NCI-H1694 treated with DMSO at 0.1 percent for 48 hours (cell line): Measurements from ENCODE around the gene UXS1.

Experiments
- DNase-seq: peaks from one replicate; lab custom pipeline; 2025; lab: John Stamatoyannopoulos, UW

The UXS1 gene

DNA sequence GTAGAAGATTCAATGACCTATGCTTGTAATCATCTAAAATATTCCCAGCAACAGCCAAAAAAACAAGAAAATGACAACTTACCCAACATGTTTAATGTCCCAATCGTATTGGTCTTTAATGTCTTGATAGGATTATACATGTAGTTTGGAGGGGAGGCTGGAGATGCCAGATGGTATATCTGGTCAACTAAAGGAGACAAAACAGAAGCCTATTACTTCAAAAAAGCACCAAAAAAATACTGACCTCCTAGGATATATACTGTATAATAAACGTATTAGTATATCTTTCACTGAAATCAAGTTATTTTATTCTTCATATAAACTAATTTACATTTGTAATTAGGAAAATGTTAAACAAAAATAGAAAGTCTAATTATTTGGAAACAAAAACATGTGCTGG, 64.5 kb downstream of the UXS1 start:
- no peak for DNase-seq

GRCh38 chr2:106129150-106129549, 65.0 kb downstream of the UXS1 start:
- DNase-seq: no peak

GRCh38 chr2:106127776-106128268, 66.3 kb downstream of the UXS1 start:
- no peak for DNase-seq

- DNase-seq: no peak
Measured at GRCh38 chr2:106127282-106127771, 66.8 kb downstream of the UXS1 start.

DNA sequence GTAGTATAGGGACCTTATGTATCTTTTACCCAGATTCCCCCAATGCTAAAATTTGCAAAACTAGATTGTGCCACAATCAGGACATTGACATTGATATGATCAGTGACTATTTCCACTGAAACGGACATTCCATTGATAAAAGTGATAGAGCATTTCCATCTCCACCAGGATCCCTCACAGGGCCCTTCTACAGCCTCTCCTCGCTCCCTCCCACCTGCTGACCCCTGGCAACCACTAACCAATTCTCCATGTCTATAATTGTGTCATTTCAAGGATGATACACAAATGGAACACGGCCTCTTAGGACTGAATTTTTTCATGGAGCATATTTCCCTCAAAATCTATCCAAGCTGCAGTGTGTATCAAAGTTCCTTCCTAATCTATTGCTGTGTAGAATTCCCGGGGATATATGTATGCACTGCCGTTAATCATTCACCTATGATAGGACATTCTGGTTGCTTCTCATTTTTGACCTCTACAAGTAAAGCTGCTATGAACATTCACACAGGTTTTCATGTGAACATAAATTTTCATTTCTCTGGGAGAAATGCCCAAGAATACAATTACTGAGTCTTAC, 67.3 kb downstream of the UXS1 start:
- no peak for DNase-seq

- DNase-seq: no peak
Measured at GRCh38 chr2:106126295-106126694, 67.8 kb downstream of the UXS1 start.

- no peak for DNase-seq
Measured at GRCh38 chr2:106124905-106125549, 69.1 kb downstream of the UXS1 start.

DNA sequence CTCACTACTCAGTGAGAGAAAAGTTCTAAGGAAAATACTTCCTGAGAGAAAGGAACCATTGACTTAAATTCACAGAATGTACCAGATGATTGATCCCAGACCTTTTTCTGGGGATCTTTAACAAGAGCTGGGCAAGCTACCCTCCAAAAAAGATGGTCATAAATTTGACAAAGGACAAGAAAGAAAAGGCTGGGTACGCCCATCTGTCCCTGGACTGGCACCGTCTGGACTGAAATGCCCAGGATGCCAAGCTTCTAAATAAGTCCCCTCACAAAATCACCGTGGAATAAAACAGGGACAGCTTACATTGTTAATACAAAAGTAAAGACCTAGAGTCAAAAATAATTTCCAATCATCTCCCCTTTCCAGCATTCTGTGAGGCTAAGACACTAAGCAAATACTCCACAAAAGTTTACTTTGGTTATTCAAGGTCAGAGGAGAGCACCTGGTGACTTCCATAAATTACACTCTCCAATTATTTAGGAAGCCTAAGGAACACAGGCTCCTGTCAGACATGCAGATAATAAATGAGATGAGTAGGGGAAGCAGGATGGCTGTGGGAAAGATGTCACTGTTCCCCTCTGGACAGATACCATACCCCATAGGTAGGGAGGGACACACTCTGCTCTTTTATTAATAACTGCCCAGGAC, 69.9 kb downstream of the UXS1 start:
- DNase-seq: no peak

DNA sequence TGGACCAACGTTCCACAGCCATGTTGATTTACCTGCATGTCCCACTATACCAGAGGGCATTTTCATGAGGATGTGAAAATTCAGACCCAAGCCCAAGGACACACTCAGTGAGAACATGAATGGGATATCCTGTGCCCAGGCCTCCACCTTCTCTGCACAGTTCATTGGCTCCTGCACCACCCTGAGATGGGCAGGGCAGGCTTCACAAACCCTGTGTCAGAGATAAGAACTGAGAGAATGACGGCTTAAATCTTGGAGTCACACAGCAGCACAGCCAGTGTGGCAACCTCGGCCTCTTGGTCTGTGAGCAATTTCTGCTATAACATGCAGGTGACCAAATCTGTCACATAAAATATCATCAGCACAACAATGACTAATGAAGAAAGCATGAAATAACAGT, 71.9 kb downstream of the UXS1 start:
- DNase-seq: no peak

DNA sequence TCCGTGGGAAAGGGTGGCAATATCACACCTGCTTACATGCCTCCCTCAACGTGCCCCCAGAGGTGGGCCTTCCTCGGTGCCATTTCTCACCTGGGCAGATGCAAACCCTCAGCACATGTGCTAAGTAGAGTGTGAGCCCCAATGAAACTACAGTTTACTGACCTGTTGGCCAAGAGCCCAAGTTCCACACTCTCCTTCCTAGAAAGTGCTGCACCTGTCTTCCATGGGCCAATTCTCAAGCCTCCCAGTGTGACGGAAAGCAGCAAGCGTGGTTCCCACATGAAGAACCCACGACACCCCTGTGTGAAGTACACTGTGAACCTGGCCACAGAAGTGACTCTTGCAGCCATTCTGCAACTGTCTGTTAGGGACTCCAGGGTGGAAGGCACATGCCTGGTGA, 73.7 kb downstream of the UXS1 start:
- no peak for DNase-seq

GRCh38 chr2:106119074-106119473, 75.0 kb downstream of the UXS1 start:
- no peak for DNase-seq

DNA sequence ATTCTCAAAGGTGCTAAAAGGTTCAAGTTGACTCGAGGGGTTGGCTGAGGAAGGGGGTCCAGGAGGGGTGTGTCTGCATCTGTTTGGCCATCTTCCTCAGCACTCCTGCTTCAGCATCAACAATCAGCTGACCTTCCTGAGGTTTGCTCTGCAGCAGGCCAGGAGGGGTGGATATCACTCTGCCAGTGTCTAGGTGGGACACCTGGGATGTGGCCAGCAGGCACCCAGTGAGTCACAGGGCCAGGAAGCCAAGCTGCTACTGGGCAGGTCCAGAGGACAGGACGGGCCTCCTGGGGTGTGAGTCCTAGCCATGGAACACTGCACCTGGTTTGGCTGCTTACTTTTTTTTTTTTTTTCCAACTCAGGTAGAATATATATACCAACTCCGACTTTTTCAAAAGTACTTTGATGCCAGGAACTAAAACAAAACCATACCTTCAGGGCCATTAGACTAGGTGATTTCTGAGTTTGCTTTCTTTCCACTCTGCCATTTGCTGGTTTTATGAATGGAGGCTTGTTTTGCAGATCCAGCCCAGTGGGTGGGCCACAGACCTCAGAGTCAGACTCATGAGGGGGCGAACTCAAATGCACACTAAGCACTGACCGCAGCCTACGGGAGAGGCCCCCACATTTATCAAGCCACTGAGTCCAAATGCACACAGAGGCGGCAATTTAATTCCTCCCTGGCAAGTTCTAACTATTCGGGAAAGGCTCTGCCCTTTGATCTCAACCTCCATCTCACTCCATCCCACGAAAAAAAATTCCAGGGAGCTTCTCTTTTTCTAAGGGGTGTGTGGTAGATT, 76.0 kb downstream of the UXS1 start:
- no peak for DNase-seq

GRCh38 chr2:106117347-106117746, 76.8 kb downstream of the UXS1 start:
- no peak for DNase-seq

GRCh38 chr2:106116248-106116647, 77.9 kb downstream of the UXS1 start:
- DNase-seq: no peak

GRCh38 chr2:106115665-106116064, 78.4 kb downstream of the UXS1 start:
- no peak for DNase-seq

DNA sequence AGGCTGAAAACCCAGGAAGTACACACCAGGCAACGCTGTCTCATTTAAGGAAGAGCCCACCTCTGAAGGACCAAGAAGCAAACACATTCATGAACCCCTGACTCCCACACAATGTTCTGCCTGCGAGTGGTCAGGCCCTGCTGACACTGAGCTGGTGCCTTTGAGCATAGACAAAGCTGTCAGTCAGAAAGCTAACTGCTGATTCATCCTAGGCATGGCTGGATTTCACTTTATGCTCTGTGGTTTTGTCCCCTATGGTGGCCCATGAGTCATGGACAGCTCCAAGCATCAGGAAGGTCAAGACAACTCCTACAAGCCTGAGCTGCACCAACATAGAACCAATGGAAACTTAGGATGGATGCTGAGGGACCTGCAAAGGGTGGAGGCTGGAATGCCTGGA, 78.9 kb downstream of the UXS1 start:
- no peak for DNase-seq

DNA sequence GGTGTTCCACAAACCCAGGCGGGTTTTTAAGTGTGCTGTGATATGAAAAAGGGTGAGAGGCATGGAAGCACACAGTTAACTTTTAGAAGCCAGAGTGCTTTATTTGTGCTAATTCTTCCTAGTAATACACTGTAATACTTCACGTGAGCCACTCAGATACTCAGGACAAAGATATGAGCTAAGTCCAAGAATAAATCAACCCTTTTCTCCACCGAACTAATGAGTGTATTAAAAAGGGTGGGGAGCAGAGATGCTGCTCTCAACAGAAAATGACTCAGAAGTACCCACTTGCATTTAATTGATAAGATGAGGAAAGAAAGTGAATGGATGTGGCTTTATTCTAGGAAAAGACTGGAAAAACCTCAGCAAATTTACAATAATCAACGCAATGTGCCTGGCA, 79.9 kb downstream of the UXS1 start:
- DNase-seq: no peak

- no peak for DNase-seq
Measured at GRCh38 chr2:106113361-106113966, 80.6 kb downstream of the UXS1 start.

DNA sequence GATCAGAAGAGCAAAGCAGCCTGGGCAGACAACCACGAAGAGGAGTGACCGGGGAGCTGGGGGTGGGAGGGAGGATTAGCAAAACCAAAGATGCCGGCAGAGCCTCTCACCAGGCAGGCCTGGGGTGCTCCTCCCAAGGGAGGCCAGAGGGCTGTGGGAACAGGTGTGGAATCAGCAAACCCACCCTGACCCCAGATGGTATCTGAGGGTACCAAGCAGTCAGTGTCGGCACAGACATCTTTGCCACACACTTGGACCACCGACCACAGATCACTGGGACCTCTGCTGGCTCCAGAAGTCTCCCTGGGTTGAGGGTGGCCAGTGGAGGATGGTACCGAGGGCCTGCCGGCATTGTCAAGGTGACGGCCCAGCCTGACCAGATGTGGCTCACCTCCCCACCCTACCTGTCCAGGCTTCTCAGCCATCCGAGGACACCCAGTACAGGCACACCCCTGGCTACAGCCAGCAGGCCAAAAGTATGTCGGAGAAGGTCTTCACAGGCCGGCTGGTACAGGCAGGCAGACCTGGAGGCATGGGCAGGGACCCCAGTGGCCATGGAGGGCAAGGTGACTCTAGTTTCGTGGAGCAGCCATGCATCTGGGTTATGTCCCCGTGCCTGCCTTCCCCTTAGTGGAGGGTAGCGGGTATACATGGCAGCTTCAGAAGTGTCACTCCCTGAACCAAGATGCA, 82.1 kb downstream of the UXS1 start:
- DNase-seq: no peak

DNA sequence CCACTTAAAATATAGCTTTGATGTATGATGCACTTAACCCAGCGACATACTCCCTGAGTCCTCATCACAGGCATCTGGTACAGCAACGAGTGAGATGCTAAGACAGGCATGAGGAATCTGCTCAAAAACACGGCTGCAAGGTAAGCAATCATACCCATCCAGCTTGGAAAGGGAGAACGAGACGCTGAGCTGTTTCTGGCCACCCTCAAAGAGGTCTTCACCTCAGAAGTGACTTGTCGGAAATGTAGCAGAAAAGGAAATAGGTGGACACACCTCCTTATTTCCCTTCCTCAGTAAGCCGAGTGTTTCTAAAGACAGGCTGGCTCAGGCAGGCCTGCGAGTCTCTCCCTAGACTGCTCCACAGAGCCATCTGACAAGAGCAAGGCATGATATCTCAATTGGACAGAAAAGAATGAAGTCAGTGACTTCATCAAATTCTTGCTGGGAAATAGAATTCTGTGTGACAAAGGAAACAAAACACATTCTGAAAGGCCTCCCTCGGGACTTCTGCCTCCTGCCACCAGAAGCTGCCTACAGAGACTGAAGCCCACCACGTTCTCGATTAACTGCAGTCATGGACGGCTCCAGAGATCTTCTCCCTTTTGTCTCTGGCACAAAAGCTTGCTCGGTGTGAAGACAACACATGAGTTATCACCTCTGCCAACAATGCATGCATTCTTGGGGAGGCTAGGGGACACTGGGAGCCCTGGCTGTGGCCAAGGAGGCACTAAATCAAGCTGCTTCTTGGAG, 84.3 kb downstream of the UXS1 start:
- DNase-seq: no peak

GRCh38 chr2:106108791-106109190, 85.3 kb downstream of the UXS1 start:
- DNase-seq: no peak
